GM12873 (cell line): ENCODE data around the gene WFDC12.

ENCODE experiments used
- TF ChIP-seq, protein P1 (sequence below): IDR thresholded peaks from 2 replicates; pipeline ENCODE4 v1.5.1; 2012; ENCODE audit warnings: low read depth, mild to moderate bottlenecking, moderate library complexity, low read length, control low read depth; ENCODE audit not compliant: insufficient read depth; ENCODE audit errors: missing control alignments

Gene WFDC12, protein sequence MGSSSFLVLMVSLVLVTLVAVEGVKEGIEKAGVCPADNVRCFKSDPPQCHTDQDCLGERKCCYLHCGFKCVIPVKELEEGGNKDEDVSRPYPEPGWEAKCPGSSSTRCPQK

DNA sequence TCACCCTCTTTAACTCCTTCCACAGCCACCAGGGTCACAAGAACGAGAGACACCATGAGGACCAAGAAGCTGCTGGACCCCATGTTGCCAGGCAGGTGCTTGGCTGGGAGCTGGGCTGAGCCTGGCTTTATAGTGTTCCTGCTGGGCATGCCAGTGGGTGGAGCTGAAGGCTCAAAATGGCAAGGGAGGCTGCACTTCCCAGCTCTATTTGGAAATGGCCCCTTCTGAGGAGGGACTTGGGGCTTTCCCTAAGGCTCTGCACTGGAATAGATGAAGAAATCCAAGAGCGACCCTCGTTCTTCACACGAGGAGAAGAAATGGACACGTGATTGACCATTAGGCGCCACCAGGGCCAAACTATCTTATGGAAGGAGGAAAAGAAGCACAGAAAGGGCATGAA, at the start of gene WFDC12:
TSS of gene WFDC12 (minus strand) at position 101 of the 400 bp plus-strand sequence. CDS start at position 83, 18 bp downstream.
- TF ChIP-seq, protein P1, sequence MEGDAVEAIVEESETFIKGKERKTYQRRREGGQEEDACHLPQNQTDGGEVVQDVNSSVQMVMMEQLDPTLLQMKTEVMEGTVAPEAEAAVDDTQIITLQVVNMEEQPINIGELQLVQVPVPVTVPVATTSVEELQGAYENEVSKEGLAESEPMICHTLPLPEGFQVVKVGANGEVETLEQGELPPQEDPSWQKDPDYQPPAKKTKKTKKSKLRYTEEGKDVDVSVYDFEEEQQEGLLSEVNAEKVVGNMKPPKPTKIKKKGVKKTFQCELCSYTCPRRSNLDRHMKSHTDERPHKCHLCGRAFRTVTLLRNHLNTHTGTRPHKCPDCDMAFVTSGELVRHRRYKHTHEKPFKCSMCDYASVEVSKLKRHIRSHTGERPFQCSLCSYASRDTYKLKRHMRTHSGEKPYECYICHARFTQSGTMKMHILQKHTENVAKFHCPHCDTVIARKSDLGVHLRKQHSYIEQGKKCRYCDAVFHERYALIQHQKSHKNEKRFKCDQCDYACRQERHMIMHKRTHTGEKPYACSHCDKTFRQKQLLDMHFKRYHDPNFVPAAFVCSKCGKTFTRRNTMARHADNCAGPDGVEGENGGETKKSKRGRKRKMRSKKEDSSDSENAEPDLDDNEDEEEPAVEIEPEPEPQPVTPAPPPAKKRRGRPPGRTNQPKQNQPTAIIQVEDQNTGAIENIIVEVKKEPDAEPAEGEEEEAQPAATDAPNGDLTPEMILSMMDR, result no peak

DNA sequence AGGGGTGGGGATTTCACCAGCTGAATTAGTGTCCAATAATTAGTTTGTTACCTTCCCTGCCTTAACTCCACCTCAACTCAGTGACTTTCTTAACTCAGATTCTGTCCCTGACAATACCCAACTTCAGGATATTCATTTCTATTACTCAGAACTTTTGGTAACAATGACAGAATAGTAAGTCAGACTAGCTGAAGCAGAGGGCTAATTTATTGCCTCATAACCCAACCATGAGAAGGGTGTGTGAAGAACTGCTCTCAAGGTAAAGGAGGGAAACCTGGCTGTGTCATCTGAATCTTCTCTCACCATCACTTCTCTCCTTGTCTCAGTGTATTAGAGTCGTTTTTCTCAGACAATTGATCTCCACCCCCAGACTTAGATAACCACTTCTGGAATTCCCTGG, 49.3 kb upstream of the WFDC12 start:
- TF ChIP-seq, protein P1, result no peak

DNA sequence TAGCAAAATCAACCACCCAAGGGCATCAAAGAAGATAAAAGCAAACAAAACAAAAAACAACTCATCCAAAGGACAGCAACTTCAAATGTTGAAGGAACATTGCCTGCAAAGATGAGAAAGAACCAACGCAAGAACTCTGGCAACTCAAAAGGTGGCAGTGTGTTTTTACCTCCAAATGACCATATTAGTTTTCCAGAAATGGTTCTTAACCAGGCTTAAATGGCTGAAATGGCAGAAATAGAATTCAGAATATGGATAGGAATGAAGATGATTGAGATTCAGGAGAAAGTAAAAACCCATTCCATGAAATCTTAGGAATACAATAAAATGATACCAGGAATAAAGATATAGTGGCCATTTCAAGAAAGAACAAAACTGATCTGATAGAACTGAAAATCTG, 40.6 kb upstream of the WFDC12 start:
- TF ChIP-seq, protein P1, result no peak

DNA sequence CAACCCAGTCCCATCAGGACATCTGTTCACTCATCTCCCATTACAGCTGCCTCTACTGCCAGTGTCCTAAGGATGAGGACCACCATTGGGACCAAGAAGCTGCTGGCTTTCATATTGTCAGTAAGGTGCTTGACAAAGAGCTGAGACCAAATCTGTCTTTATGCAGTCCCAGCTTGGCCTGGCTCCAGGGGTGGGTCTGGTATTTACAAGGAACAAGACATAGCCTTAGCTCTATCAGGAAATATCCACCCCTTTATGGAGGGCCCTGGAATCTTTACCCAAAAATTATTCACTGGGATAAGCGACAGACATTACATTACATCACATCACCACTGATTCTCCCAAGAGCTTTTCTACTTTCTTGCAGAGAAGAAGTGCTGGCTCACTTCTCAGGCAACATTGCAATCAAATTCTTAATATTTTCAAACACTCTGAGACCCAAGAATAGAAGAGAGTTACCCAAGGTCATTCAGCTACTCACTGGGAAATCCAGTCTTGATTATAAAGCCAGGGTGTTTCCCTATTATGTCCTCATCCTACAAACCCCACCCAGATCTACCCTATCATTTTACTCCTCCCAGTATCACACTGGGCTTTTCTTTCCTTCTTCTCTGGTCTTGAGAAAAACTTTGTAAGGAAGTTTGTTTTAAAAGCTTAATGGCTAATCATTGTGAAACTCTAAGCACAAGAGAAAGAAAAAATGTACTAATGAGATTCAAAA, 39.0 kb upstream of the WFDC12 start:
- TF ChIP-seq, protein P1, result no peak

DNA sequence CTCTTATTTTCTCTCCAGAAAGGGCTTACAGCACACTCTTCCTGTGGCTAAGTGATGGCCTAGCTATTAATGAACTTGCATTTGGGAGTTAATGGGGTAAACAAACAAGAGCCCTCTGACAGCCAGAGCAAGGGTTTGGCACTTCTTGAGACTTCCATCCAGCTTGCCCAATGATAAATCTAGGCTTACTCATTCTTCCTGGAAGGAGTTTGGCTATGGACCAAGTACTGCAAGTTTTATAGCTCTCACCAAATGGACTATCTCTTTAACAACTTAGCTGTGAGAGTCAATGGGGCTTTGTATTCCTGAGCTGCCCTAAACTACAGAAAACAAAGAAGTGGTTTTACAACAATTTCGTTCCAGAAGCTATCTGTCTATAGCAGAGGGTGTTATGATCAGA, 33.7 kb upstream of the WFDC12 start:
- TF ChIP-seq, protein P1, result no peak

DNA sequence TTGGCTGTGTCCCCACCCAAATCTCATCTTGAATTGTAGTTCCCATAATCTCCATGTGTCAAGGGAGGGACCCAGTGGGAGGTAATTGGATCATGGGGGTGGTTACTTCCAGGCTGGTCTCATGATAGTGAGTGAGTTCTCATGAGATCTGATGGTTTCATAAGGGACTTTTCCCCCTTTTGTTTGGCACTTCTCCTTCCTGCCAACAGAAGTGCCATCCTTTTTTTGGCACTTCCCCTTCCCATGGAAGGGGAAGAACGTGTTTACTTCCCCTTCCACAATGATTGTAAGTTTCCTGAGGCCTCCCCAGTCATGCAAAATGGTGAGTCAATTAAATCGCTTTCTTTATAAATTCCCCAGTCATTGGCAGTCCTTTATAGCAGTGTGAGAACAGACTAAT, 32.4 kb upstream of the WFDC12 start:
- TF ChIP-seq, protein P1, result no peak

DNA sequence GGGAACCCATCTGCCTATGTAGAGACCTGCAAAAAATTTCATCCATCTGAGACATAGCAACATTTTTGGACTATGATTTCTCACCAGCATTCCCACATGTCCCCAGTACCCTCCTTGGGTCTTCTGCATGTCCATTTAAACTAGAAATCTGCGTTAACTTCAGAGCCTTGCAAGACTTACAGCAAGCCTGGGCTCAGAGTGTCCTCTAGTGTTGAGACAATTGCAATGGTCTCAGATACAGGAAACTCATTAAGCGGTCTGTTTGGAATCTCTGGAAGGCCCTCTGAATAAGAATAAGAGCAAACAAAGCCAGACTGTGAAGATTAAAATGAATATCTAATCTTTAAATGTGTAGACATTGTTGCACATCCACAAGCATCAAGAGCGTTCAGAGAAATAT, 29.9 kb upstream of the WFDC12 start:
- TF ChIP-seq, protein P1, result no peak
